OCI-M2 (cell line): Measurements from ENCODE around the gene KCNK1.

Source experiments
- DNase-seq: peaks from one replicate; lab custom pipeline; 2025; ENCODE audit not compliant: unreplicated experiment; lab: John Stamatoyannopoulos, UW

KCNK1 gene

GRCh38 chr1:233695901-233696300 lies 82.0 kb downstream of the KCNK1 start:
- DNase-seq: no peak

- DNase-seq: no peak
Measured at GRCh38 chr1:233700338-233700737, 86.4 kb downstream of the KCNK1 start.

DNA sequence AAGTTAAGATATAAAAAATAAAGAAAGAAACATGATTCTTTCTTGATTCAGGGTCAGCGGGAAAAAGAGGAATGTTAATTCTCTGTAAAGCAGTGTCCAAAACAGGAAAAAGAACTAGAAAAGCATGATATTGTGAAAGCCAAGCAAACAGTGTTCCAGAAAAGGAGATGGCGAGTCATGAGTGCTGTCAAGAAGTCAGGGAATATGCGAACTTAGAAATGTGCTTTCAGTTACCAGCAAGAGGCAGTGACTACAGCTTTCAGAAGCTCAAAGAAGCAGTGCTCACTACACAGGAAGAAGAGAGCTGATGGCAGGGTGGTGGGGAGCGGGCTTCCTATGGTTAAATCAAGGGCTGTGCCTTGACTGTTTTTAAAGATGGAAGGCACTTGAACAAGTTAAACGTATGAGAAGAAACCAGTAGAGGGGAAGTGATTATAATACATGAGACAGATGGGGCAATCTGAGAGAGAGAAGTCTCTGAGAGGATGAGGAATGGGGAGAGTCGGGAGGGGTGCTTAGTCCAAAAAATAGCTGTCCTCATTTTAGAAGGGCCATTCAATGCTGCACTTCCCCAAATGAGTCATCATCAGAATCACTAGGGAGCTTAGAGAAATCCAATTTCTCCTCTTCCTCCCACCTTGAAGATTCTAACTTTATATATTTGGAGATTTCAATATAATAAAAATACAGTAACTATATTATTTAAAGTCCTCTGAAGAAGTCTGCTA lies 90.4 kb downstream of the KCNK1 start:
- no peak for DNase-seq

DNA sequence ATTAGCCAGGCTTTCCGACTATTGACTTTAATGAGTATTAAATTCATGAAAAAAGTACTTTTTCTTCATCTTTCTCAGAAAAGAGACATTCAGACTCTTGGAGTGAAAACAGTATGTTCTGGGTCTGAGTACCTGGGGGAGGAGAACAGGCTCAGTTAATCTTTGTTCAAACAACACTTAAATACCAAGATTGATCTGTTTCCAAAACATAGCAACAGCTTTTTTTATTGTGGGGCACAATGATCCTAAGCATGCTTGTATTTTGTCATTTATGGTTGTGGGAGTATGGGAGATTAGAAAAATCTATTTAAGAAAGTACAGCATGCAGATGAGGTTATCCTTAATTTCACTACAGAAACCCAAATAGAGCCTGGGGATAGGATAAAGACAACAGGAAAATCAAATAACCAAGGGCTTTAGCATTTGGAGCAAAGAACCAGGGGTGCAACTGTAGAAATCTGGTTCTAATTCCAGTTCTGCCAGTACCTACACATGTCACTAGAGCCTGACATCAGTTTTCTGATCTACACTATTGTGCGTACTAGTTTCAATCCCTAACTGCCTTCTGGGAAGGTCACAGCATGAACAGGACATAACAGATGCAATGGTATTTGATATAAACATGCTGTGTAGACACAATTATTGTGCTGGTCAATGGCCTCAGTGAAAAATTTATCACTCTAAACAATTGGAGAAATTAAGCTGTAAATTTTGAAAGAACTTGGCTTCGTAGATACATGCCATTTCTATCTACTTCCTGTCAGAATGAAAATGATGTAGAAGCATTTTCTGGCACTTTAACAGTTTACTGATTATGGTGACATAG lies 91.2 kb downstream of the KCNK1 start:
- DNase-seq: no peak

DNA sequence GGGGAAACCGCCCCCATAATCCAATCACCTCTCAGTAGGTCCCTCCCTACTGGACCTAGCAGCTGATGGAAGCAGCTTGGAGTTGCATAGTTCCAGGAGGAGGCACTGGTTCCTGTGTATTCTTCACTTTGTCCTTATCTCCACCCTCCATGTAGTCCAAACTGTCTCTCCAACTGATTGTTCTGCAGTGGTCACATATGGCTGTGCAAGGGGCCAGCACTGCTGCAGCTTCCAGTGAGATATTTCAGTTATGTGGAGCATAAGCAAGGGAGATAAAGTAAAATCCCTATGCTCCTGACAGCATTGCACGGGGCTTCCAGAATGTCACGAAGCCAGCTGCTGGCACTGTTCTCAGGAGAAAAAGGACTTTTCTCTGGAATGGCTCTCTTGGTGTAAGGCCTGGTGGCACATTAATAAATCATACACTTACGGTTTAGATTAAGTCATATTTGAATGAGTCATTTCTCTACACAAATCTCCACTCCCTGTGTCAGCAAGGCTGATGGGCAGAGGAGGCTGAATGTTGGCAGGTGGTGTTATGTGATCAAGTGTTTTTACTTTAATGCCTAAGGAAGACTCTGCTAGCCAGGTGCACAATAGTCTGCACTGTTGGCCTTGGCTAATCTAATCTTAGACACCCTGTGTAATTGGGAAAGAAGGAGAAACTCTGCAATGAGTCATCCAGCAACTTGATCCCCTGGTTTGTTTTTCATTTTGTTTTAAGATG lies 93.4 kb downstream of the KCNK1 start:
- DNase-seq: no peak

DNA sequence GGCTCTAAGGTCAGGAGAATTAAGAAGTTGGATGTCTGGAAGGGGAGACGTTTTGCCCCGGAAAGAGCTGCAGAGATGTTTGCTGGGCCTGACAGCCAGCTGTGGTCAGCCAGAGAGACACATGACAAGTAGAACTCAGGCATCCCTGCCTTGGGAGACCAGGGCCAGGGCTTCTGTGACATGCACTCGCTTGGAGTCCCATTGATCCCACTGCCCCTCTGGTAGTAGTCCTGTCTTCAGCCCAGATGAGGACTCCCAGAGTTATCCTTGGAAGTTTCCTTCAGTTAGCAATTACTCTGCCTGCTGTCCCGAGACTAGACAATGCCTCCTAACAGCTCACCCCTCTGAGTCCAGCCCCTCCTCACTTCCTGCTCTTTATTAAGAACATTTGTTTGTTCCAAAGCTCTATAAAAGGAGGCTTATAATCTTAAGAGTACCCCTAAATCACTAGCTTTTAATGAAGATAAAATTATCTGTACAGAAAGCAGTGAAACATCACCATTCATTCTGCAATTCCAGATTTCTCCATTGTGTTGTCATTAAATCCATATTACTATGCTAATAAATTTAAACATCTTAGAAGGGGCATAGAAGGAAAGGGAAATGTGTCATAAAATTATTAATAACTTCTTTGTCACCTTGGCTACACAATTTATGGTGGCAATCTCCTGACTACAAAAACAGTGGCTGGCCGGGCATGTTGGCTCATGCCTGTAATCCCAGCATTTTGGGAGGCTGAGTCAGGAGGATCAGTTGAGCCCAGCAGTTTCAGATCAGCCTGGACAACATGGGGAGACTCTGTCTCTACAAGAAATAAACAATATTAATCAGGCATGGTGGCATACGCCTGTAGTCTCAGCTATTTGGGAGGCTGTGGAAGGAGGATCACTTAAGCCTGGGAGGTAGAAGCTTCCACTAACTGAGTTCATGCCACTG lies 94.2 kb downstream of the KCNK1 start:
- DNase-seq: no peak

DNA sequence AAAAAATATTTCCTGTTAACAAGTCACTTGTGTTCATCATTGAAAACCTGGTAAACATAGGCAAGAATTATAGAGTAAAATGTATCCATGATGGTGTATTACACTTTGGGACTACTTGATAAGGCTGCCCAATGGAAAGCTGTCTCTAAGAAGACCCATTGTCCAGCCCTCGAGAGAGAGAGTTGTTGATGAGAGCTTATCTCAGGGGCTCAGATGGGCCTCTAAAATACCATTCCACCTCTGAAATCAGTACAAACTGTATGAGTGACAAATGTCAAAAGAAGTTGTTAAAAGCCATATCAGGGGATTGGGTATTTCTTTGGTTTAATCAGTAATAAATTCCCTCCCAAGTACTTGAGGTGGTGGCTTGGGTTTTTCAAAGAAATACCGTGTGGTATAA lies 96.1 kb downstream of the KCNK1 start:
- no peak for DNase-seq

DNA sequence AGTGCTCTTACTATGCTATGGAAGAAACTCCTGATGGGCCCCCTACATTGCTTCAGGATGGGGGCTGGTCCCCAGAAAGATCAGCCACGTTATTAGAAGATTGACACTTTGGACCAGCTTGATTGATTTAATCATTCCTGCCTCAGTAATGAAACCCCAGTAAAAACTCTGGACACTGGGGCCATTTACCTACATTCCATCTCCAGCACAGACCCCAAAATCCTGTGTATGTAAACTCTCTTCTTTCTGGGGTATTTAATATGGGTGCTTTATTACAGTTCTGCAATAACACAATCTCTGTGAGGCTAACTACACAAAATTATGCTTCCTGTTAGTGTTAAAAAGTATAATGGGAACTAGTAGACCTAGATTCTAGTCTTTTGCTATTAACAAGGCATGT lies 96.6 kb downstream of the KCNK1 start:
- no peak for DNase-seq

GRCh38 chr1:233714631-233715217 lies 100.8 kb downstream of the KCNK1 start:
- no peak for DNase-seq

DNA sequence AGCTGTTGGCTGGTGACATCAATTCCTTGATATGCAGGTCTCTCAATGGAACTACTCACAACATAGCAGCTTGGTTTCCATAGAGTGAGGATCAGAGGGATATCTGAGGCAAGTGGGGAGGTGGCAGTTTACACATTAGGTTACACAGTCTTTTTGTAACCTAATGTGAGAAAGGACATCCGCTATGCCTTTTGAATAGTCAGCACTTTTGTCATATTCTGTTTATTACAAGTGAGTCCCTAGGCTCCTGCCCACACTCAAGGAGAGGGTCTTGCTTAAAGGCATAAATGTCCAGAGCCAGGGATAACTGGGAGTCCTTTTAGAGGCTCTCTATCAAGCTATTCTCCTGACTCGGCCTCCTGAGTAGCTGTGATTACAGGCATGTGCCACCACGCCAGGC lies 104.2 kb downstream of the KCNK1 start:
- no peak for DNase-seq

DNA sequence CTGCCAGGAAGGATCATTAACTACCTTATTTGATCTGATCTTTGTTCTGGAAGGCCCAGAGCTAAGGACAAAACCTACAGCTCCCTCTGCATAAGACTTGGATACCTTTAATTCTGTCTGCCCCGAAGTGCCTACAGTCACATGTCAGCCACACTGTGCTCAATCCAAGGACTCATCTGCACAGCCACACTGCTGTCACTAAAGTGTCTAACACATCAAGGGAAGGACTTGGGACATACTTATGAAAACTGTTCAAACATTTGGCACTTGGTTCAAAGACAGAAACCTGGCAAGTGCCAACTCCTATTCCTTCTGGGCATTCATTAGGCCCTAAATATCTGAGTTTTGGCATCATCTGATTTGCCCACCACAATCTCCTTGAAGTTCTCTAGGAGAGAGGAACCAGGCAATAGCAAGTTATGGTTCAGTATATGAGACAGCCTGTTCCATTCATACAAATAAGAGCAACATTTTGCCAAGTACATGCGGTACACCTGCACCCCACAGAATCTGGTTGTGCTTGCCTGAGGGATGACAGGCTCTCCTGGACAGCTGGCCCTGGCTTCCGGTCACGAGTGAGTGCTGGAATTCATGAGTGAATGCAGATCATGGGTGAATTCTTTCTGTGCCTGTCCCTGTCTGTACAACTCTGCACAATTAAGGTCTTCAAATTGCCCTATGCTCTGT lies 105.9 kb downstream of the KCNK1 start:
- DNase-seq: no peak

- no peak for DNase-seq
Measured at GRCh38 chr1:233721004-233721595, 107.2 kb downstream of the KCNK1 start.
